ENCODE results near the gene GLCCI1. TPM values are rescaled to one million over a fixed set of nuclear protein-coding genes. Genes with fewer than 3 reads are reported as not detected.

The GLCCI1 gene
- total RNA-seq, 1 donor from 2014 or later, result 12.3 TPM

DNA sequence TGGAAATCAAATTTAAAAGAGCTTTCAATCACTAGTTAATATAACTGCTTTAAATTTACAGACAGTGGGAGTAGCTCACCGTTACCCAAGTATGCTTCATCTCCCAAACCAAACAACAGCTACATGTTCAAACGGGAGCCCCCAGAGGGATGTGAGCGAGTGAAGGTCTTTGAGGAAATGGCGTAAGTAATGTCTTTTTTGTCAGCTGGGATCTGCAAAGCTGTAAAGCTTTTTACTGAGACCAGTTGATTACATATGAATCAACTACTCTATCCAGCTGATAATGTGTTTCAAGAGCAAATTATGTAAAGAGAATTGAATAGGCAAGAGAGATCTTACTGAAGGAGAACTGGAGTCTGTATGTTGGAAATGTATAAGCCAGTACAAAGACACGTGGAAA, 116.2 kb downstream of the GLCCI1 start:
- no peak overlapping the region for H3K4me3 Mint-ChIP-seq (ENCODE audit: unreplicated experiment)
- no peaks in the 10 kb centered on the region for H3K4me1 Mint-ChIP-seq (ENCODE audit: unreplicated experiment)
- no peak overlapping the region for H3K27ac Mint-ChIP-seq (ENCODE audit: unreplicated experiment)
- H3K36me3 Mint-ChIP-seq (ENCODE audit: unreplicated experiment), result peaks cover 19% of the 10 kb centered on the region
- no peaks in the 10 kb centered on the region for H3K9me3 Mint-ChIP-seq (ENCODE audit: unreplicated experiment)
- TF ChIP-seq, protein P1, sequence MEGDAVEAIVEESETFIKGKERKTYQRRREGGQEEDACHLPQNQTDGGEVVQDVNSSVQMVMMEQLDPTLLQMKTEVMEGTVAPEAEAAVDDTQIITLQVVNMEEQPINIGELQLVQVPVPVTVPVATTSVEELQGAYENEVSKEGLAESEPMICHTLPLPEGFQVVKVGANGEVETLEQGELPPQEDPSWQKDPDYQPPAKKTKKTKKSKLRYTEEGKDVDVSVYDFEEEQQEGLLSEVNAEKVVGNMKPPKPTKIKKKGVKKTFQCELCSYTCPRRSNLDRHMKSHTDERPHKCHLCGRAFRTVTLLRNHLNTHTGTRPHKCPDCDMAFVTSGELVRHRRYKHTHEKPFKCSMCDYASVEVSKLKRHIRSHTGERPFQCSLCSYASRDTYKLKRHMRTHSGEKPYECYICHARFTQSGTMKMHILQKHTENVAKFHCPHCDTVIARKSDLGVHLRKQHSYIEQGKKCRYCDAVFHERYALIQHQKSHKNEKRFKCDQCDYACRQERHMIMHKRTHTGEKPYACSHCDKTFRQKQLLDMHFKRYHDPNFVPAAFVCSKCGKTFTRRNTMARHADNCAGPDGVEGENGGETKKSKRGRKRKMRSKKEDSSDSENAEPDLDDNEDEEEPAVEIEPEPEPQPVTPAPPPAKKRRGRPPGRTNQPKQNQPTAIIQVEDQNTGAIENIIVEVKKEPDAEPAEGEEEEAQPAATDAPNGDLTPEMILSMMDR (IDR thresholded peaks at IDR 0.05), result no peak
- H3K27me3 Mint-ChIP-seq (ENCODE audit: unreplicated experiment), result no peaks in the 10 kb centered on the region
- DNase-seq (ENCODE audit: extremely low spot score, unreplicated experiment), result no peak

DNA sequence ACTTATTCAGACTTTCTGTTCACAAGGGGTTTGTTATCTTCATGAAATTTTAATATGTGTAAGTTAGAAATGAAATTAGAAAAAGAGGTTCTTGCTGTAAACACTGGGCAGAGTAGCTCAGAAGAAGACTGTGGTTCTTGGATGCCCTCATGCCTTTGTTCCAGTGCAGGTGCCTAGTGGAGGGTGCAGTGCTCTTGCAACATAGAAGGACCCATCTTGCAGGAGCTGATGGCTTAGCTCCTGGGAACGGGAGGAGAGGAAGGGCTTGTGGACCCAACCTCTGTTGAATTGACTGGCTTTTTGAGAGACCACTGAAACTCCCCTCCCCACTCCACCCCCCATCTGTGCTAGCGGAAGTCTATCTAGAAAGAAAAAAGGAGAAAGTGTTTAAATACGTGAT, 116.8 kb downstream of the GLCCI1 start:
- Mint-ChIP-seq H3K4me1 (ENCODE audit: unreplicated experiment) (no peaks in the 10 kb centered on the region), H3K4me3 (ENCODE audit: unreplicated experiment) (no peak overlapping the region), H3K27ac (ENCODE audit: unreplicated experiment) (no peak overlapping the region), H3K9me3 (ENCODE audit: unreplicated experiment) (no peaks in the 10 kb centered on the region), H3K27me3 (ENCODE audit: unreplicated experiment) (no peaks in the 10 kb centered on the region), H3K36me3 (ENCODE audit: unreplicated experiment) (peaks cover 19% of the 10 kb centered on the region)
- TF ChIP-seq, protein P1 (IDR thresholded peaks at IDR 0.05), result no peak
- no peak for DNase-seq (ENCODE audit: extremely low spot score, unreplicated experiment)

DNA sequence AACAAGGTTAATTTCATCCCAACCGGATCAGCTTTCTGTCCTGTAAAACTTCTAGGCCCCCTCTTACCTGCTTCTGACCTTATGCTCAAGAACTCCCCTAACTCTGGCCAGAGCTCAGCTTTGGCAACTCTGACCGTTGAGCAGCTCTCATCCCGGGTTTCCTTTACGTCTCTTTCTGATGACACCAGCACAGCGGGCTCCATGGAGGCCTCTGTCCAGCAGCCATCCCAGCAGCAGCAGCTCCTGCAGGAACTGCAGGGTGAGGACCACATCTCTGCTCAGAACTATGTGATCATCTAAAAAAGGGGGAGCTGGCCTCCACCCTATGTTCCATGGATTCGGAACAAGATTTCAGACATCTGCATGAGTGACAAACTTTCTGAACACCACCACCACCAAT, 117.6 kb downstream of the GLCCI1 start:
- DNase-seq (ENCODE audit: extremely low spot score, unreplicated experiment), result no peak
- Mint-ChIP-seq H3K4me1 (ENCODE audit: unreplicated experiment) (no peaks in the 10 kb centered on the region), H3K9me3 (ENCODE audit: unreplicated experiment) (no peaks in the 10 kb centered on the region), H3K27ac (ENCODE audit: unreplicated experiment) (no peak overlapping the region), H3K36me3 (ENCODE audit: unreplicated experiment) (peaks cover 20% of the 10 kb centered on the region), H3K4me3 (ENCODE audit: unreplicated experiment) (no peak overlapping the region), H3K27me3 (ENCODE audit: unreplicated experiment) (no peaks in the 10 kb centered on the region)
- TF ChIP-seq, protein P1 (IDR thresholded peaks at IDR 0.05), result no peak

GRCh38 chr7:8089036-8089780, 120.6 kb downstream of the GLCCI1 start:
- Mint-ChIP-seq H3K4me1 (ENCODE audit: unreplicated experiment) (no peaks in the 10 kb centered on the region), H3K4me3 (ENCODE audit: unreplicated experiment) (no peak overlapping the region), H3K27ac (ENCODE audit: unreplicated experiment) (no peak overlapping the region), H3K27me3 (ENCODE audit: unreplicated experiment) (no peaks in the 10 kb centered on the region), H3K36me3 (ENCODE audit: unreplicated experiment) (peaks cover 22% of the 10 kb centered on the region), H3K9me3 (ENCODE audit: unreplicated experiment) (no peaks in the 10 kb centered on the region)
- no peak for DNase-seq (ENCODE audit: extremely low spot score, unreplicated experiment)
- TF ChIP-seq, protein P1 (IDR thresholded peaks at IDR 0.05), result no peak

- no peak for DNase-seq (ENCODE audit: extremely low spot score, unreplicated experiment)
- no peak overlapping the region for H3K27ac Mint-ChIP-seq (ENCODE audit: unreplicated experiment)
Observed at GRCh38 chr7:8092140-8092539, 123.5 kb downstream of the GLCCI1 start.

More at GRCh38 chr7:8092140-8092539, 123.5 kb downstream of the GLCCI1 start:
- Mint-ChIP-seq H3K27me3 (ENCODE audit: unreplicated experiment) (no peaks in the 10 kb centered on the region), H3K36me3 (ENCODE audit: unreplicated experiment) (peaks cover 8% of the 10 kb centered on the region), H3K4me1 (ENCODE audit: unreplicated experiment) (no peaks in the 10 kb centered on the region), H3K9me3 (ENCODE audit: unreplicated experiment) (no peaks in the 10 kb centered on the region), H3K4me3 (ENCODE audit: unreplicated experiment) (no peak overlapping the region)
- TF ChIP-seq, protein P1 (IDR thresholded peaks at IDR 0.05), result no peak

All from osteocyte (in vitro differentiated cells).